DMS153 treated with DMSO at 0.1 percent for 48 hours (cell line): ENCODE data around the gene POLD4.
A peak's percentile ranks its signal among the peaks of the same experiment; 100 is the strongest.

ENCODE experiments used
- DNase-seq: peaks from one replicate; lab custom pipeline; 2025; ENCODE audit not compliant: unreplicated experiment; lab: John Stamatoyannopoulos, UW

The POLD4 gene

DNA sequence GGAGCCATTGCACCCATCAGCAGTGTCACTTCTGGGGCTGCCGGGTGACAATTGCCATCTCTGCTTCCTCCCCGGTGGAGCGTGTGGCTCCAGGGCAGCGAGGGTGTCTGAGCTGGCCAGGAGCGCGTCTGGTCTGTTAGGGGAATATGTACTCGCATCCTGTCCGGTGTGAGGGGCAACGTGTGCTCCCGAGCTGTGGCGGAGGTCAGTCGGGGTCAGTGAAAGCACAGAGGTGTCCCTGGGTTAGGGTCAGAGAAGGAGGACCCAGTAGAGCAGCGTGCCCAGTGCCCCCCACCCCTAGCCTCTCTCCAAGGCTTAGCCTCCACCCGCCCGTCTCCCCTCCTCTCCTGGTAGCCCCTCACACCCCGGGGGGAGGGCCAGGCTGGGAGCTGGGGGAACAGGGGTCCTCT is 18.6 kb upstream of the POLD4 start:
- DNase-seq, result no peak

GRCh38 chr11:67371189-67371910 is 18.0 kb upstream of the POLD4 start:
- DNase-seq, result no peak

DNA sequence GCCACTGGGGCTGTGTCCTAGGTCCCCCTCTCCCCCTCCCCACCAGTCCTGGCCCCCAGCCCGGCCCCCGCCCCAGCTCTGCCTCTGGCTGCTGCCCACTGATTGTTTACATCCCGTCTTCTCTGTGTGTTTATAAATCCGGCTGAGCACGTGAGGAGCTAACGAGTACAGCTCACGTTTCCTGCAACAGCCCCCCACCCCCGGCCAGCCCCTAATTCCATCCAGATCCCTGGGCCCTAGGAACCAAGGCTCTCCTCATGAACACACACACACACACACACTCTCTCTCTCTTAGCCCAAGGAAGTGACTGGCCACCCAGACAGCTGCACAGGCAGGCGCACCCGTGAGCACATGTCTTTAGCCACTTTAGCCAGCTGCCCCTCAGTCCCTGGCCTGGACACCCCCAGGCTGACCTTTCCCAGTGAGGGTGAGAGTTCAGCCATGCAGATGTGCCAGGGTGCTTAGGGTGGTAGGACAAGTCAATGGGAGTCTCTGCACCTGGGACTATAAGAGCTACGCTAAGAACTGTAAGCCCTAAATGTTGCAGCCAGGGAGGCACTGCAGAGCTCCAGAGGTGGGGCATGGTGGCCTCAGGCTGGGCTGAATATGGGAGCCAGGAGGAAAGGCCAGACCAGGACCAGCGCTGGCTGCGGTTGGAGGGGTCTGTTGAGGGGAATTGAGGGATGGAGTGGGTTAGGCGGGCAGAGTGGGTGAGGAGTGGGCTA is 17.2 kb upstream of the POLD4 start:
- no peak for DNase-seq

DNA sequence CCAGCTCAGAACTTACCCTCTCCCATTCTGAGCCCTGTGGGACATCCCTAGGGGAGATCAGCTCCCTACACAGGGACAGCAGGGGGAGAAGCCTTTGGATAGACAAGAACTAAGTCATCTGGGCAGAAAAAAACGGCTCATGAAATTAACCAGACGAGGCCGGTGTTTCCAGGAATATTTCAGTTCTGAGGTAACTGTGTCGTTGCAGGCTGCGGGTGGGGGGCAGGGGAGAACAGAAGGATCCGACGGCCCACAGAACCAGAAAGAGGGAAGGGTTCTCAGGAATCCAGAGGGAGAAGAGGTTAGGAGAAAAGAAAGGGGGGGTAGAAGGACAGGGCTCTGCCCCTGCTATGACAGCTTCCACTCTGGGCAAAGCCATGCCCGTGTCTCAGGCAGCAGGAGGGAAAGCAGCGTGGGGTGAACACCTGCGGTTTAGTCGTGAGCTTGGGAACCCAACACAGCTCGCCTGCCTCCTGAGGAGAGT is 16.5 kb upstream of the POLD4 start:
- DNase-seq, result no peak

GRCh38 chr11:67369275-67369674 is 15.9 kb upstream of the POLD4 start:
- no peak for DNase-seq

DNA sequence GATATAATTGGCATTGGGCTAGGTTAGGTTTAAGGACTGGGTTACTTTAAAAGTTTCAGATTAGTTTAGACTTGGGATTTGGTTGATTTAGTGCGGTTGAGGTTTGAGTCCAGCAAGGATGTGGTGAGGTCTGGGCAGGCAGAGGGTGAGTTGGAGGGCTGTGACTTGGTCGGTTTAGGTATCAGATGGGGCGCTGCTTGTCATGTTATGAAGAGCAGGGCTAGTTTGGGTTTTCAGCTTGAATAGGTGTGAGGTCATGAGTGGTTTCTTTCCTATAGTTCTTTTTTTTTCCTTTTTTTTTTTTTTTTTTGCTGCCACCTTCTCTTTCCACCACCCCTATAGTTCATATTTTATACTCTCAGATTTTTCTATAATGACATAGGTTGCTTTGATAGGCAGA is 15.3 kb upstream of the POLD4 start:
- DNase-seq, result no peak

- no peak for DNase-seq
Measured at GRCh38 chr11:67367761-67368227, 14.4 kb upstream of the POLD4 start.

- no peak for DNase-seq
Measured at GRCh38 chr11:67366961-67367760, 13.8 kb upstream of the POLD4 start.

DNA sequence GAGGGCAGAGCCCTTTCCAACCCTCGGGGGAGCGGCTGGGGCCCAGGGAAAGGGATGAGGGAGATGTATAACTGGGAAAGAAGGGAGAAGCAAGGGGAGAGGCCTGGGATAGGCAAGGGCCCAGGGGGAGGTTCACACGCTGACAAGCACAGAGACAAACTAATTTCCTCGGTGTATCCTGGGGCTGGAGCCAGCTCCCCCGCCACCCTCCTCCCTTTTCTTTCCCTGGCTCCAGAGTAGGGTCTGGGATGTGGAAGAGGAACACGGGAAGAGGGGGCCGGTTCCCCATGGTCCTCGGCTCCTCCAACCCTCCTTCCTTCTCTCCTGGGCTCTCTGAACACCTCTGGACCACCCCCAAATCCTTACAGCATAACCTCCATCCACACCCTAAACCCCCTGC is 13.2 kb upstream of the POLD4 start:
- DNase-seq, result no peak

GRCh38 chr11:67365736-67366444 is 12.5 kb upstream of the POLD4 start:
- DNase-seq, result no peak

DNA sequence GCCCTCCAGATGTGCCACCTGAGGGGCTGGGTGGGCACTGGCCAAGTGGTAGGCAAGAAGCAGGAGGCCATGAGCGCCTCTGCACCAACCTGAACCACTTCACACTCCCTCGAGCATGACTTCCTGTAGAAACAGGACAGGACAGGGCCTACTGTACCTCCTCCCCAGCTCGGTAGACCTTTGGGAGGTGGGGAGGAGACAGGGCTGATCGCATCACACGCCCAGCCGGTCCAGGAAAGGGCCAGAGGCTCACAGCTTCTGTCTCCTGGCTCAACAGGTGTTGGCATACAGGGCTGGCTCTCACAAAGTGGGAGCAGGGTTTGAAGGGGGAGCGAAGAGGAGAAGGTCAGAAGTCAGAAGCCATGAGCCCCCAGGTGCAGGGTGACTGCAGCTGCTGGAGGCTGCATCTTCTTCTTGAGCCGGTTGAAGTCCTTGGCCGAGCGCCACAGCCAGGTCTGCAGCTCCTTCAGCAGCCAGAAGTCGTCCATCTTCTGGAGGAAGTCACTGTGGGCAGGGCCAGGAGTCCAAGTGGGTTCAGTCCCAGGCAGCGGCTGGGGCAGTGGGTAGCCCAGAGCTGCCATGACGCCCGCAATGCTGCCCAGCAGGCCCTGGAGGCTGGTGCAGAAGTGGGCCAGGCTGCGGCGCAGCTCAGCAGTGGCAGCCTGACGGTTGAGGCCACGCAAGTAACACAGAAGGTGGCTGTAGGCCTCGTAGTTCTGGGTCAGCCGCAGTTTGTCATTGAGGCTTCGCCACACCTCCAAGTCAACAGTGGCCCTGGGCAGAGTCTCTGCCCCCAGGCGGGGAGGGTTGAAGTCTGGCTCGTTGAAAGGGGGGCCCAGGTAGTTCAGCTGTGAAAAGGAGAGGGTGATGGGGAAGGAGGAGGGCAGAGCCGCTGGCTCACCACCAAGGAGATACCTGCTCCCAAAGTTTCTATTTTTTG is 11.7 kb upstream of the POLD4 start:
- DNase-seq, result no peak

DNA sequence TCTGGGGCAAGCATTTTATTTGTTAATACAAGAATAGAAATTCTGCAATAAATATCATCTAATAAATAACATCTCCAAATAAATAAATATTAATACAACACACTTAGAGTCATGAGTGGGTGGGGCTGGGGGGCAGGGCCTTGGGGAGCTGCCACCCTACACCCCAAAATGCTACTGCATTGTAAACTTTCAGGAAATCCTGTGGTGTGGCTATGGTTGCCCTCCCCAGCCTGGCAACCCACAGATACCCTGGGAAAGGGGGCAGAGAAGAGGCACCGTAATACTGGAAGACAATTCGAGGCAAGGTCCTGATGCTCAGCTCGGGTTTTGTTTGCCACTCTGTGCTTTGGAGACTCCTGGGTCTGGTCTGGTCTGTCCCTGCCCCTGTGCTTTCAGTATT is 10.8 kb upstream of the POLD4 start:
- DNase-seq, result no peak

GRCh38 chr11:67357831-67358670 is 4.7 kb upstream of the POLD4 start:
- DNase-seq, result no peak

GRCh38 chr11:67356864-67357561 is 3.7 kb upstream of the POLD4 start:
- DNase-seq, result peak; percentile 50

- DNase-seq, result no peak
Measured at GRCh38 chr11:67356387-67356863, 3.1 kb upstream of the POLD4 start.

GRCh38 chr11:67355794-67356386 is 2.5 kb upstream of the POLD4 start:
- DNase-seq, result no peak

- DNase-seq, result no peak
Measured at GRCh38 chr11:67355023-67355793, 1.9 kb upstream of the POLD4 start.
